Trophoblast cell (in vitro differentiated cells and primary cell): ENCODE results near the gene ZFHX3.

Experiments used
- DNase-seq, 2 donors: peaks; one replicate each; pipeline ENCODE4 v3.0.0-alpha.2; 2016
- H2AFZ ChIP-seq: 2 replicates; pipeline ENCODE4 v1.6.1; 2013; ENCODE audit warnings: low read length, moderate library complexity, mild to moderate bottlenecking; ENCODE audit not compliant: insufficient read depth, poor library complexity
- H2AK5ac ChIP-seq: 2 replicates; pipeline ENCODE4 v1.6.1; 2013; ENCODE audit warnings: mild to moderate bottlenecking, low read length
- H2BK120ac ChIP-seq: 2 replicates; pipeline ENCODE4 v1.6.1; 2013; ENCODE audit warnings: low read length, mild to moderate bottlenecking, moderate library complexity; ENCODE audit not compliant: insufficient read depth, poor library complexity
- H2BK12ac ChIP-seq: 2 replicates; pipeline ENCODE4 v1.6.1; 2013; ENCODE audit warnings: mild to moderate bottlenecking, low read length, moderate library complexity
- H2BK5ac ChIP-seq: 2 replicates; pipeline ENCODE4 v1.6.1; 2013; ENCODE audit warnings: low read length, low read depth, moderate library complexity, mild to moderate bottlenecking; ENCODE audit not compliant: poor library complexity
- H3K14ac ChIP-seq: 2 replicates; pipeline ENCODE4 v1.6.1; 2013; ENCODE audit warnings: mild to moderate bottlenecking, low read length
- H3K18ac ChIP-seq: 2 replicates; pipeline ENCODE4 v1.6.1; 2013; ENCODE audit warnings: mild to moderate bottlenecking, low read length
- H3K23ac ChIP-seq: 2 replicates; pipeline ENCODE4 v1.6.1; 2013; ENCODE audit warnings: low read length
- H3K27ac ChIP-seq: 2 replicates; pipeline ENCODE4 v1.5.1; 2013; ENCODE audit warnings: low read depth, mild to moderate bottlenecking, inconsistent platforms, low read length, moderate library complexity
- H3K27me3 ChIP-seq: 2 replicates; pipeline ENCODE4 v1.6.1; 2013; ENCODE audit warnings: inconsistent platforms, mild to moderate bottlenecking, low read length, moderate library complexity; ENCODE audit not compliant: insufficient read depth
- H3K36me3 ChIP-seq, 2 experiments: 1 replicate in 1 of 2; 2 replicates in 1 of 2; pipeline ENCODE4 v1.6.1; 2013; ENCODE audit warnings: low read length in 2 of 2, mild to moderate bottlenecking in 2 of 2, moderate library complexity in 1 of 2; ENCODE audit not compliant: insufficient read depth in 2 of 2, control insufficient read depth in 1 of 2
- H3K4ac ChIP-seq: 2 replicates; pipeline ENCODE4 v1.6.1; 2013; ENCODE audit warnings: low read depth, mild to moderate bottlenecking, low read length, moderate library complexity
- H3K4me1 ChIP-seq, 2 experiments: 1 replicate in 1 of 2; 2 replicates in 1 of 2; pipeline ENCODE4 v1.6.1; 2013; ENCODE audit warnings: low read length in 2 of 2, mild to moderate bottlenecking in 2 of 2, moderate library complexity in 1 of 2; ENCODE audit not compliant: insufficient read depth in 2 of 2, control insufficient read depth in 1 of 2
- H3K4me2 ChIP-seq: 2 replicates; pipeline ENCODE4 v1.6.1; 2013; ENCODE audit warnings: inconsistent platforms, mild to moderate bottlenecking, low read length, moderate library complexity
- H3K4me3 ChIP-seq: 2 replicates; pipeline ENCODE4 v1.5.1; 2013; ENCODE audit warnings: mild to moderate bottlenecking, low read depth, low read length, inconsistent platforms
- H3K79me1 ChIP-seq: one replicate; pipeline ENCODE4 v1.6.1; 2013; ENCODE audit warnings: low read length
- H3K79me2 ChIP-seq: 2 replicates; pipeline ENCODE4 v1.6.1; 2013; ENCODE audit warnings: low read length, mild to moderate bottlenecking; ENCODE audit not compliant: control insufficient read depth, insufficient read depth, poor library complexity
- H3K9ac ChIP-seq: 2 replicates; pipeline ENCODE4 v1.6.1; 2013; ENCODE audit warnings: mild to moderate bottlenecking, low read length
- H3K9me3 ChIP-seq: 2 replicates; pipeline ENCODE4 v1.6.1; 2013; ENCODE audit warnings: low read depth, mild to moderate bottlenecking, control low read depth, inconsistent platforms, low read length; ENCODE audit not compliant: insufficient read depth
- H4K12ac ChIP-seq: 2 replicates; pipeline ENCODE4 v1.6.1; 2013; ENCODE audit warnings: low read depth, mild to moderate bottlenecking, low read length, moderate library complexity
- H4K8ac ChIP-seq: 2 replicates; pipeline ENCODE4 v1.6.1; 2013; ENCODE audit warnings: low read depth, mild to moderate bottlenecking, low read length, moderate library complexity
- H4K91ac ChIP-seq: one replicate; pipeline ENCODE4 v1.6.1; 2013; ENCODE audit warnings: low read depth, mild to moderate bottlenecking, low read length, moderate library complexity
- WGBS: extraction: QIAGEN DNeasy Blood & Tissue Kit; methylation state at CpG from one replicate; pipeline ENCODE4 v1.1.7; 2013; ENCODE audit warnings: missing lambda C conversion rate; ENCODE audit not compliant: insufficient read length, insufficient coverage; ENCODE audit errors: extremely low coverage; 5-methylcytosine and 5-hydroxymethylcytosine counted together

Gene ZFHX3

GRCh38 chr16:72895951-72896350 is 152.0 kb downstream of the ZFHX3 start:
- no CpG with 5 or more reads among the region's 11 CpGs for WGBS
- DNase-seq = no peak
- H4K91ac ChIP-seq = no peak overlapping the region

GRCh38 chr16:72894293-72895151 is 153.4 kb downstream of the ZFHX3 start:
- Histone ChIP-seq H2BK120ac (no peak overlapping the region), H3K27ac (no peak overlapping the region), H3K23ac (no peak overlapping the region), H2AFZ (no peak overlapping the region), H3K18ac (no peak overlapping the region), H3K4ac (no peak overlapping the region), H3K14ac (no peak overlapping the region), H3K79me2 (peaks cover 2% of the 10 kb centered on the region), H3K9ac (no peak overlapping the region), H2AK5ac (no peak overlapping the region), H2BK12ac (no peak overlapping the region), H4K12ac (no peak overlapping the region), H3K9me3 (peaks cover 4% of the 10 kb centered on the region), H4K8ac (no peak overlapping the region), H2BK5ac (no peak overlapping the region), H3K79me1 (no peaks in the 10 kb centered on the region), H3K4me1 (peaks cover 2 to 7% of the 10 kb centered on the region in 2 experiments), H4K91ac (no peak overlapping the region), H3K27me3 (no peaks in the 10 kb centered on the region), H3K4me2 (no peak overlapping the region), H3K4me3 (no peak overlapping the region), H3K36me3 (peaks cover 5 to 7% of the 10 kb centered on the region in 2 experiments)
- no CpG with 5 or more reads among the region's 18 CpGs for WGBS
- DNase-seq = no peak

More at GRCh38 chr16:72895951-72896350, 152.0 kb downstream of the ZFHX3 start:
- Histone ChIP-seq H2BK5ac (no peak overlapping the region), H2AK5ac (no peak overlapping the region), H3K14ac (no peak overlapping the region), H3K4me3 (no peak overlapping the region), H3K4me1 (peaks cover 2 to 6% of the 10 kb centered on the region in 2 experiments), H3K4ac (no peak overlapping the region), H3K9me3 (no peaks in the 10 kb centered on the region), H4K8ac (no peak overlapping the region), H3K27ac (no peak overlapping the region), H3K18ac (no peak overlapping the region), H3K79me2 (peaks cover 2% of the 10 kb centered on the region), H2BK120ac (no peak overlapping the region), H3K36me3 (peaks cover 2 to 3% of the 10 kb centered on the region in 2 experiments), H4K12ac (no peak overlapping the region), H2AFZ (no peak overlapping the region), H3K23ac (no peak overlapping the region), H3K79me1 (no peaks in the 10 kb centered on the region), H3K9ac (no peak overlapping the region), H3K27me3 (no peaks in the 10 kb centered on the region), H3K4me2 (no peak overlapping the region), H2BK12ac (no peak overlapping the region)

GRCh38 chr16:72891291-72892227 is 156.4 kb downstream of the ZFHX3 start:
- Histone ChIP-seq H2BK12ac (no peak overlapping the region), H3K9ac (no peak overlapping the region)

GRCh38 chr16:72890587-72890986 is 157.3 kb downstream of the ZFHX3 start:
- no peak overlapping the region for H3K4me3 ChIP-seq
- H3K23ac ChIP-seq = no peak overlapping the region
- WGBS = no CpG with 5 or more reads among the region's 3 CpGs
- H3K9ac ChIP-seq = no peak overlapping the region
- H3K4me1 ChIP-seq = peaks cover 2 to 7% of the 10 kb centered on the region in 2 experiments
- H2BK12ac ChIP-seq = no peak overlapping the region
- H2BK120ac ChIP-seq = no peak overlapping the region
- no peak overlapping the region for H2AK5ac ChIP-seq
- no peak overlapping the region for H3K4me2 ChIP-seq
- H3K18ac ChIP-seq = no peak overlapping the region
- H4K91ac ChIP-seq = no peak overlapping the region
- H2AFZ ChIP-seq = no peak overlapping the region
- H3K14ac ChIP-seq = no peak overlapping the region
- H3K4ac ChIP-seq = no peak overlapping the region
- H3K79me1 ChIP-seq = no peaks in the 10 kb centered on the region
- DNase-seq = no peak
- H4K8ac ChIP-seq = no peak overlapping the region
- no peaks in the 10 kb centered on the region for H3K27me3 ChIP-seq
- H4K12ac ChIP-seq = no peak overlapping the region
- H3K9me3 ChIP-seq = peaks cover 10% of the 10 kb centered on the region
- H3K27ac ChIP-seq = no peak overlapping the region
- H2BK5ac ChIP-seq = no peak overlapping the region
- peaks cover 13 to 23% of the 10 kb centered on the region in 2 experiments for H3K36me3 ChIP-seq
- no peaks in the 10 kb centered on the region for H3K79me2 ChIP-seq

More at GRCh38 chr16:72891291-72892227, 156.4 kb downstream of the ZFHX3 start:
- Histone ChIP-seq H3K79me1 (no peaks in the 10 kb centered on the region), H4K91ac (no peak overlapping the region), H3K4me2 (no peak overlapping the region), H3K4me3 (no peak overlapping the region), H3K23ac (no peak overlapping the region), H3K18ac (no peak overlapping the region), H3K27ac (no peak overlapping the region), H3K36me3 (peaks cover 13 to 18% of the 10 kb centered on the region in 2 experiments), H4K8ac (no peak overlapping the region), H2AFZ (no peak overlapping the region), H3K9me3 (peaks cover 10% of the 10 kb centered on the region), H3K4me1 (peaks cover 2 to 7% of the 10 kb centered on the region in 2 experiments), H2BK5ac (no peak overlapping the region), H3K4ac (no peak overlapping the region), H4K12ac (no peak overlapping the region), H3K14ac (no peak overlapping the region), H2BK120ac (no peak overlapping the region), H3K27me3 (no peaks in the 10 kb centered on the region), H3K79me2 (no peaks in the 10 kb centered on the region), H2AK5ac (no peak overlapping the region)
- peak; percentile 93 to 97 for DNase-seq
- WGBS = no CpG with 5 or more reads among the region's 9 CpGs
